Suprapubic skin (tissue), 4 donors: ENCODE measurements around the gene SYPL1.

Source experiments
- CTCF ChIP-seq, 2 donors: fragments of 200-600 bp in 1 of 2; fragments of 450-650 bp in 1 of 2; sonication (generic) in 1 of 2; IDR thresholded peaks; one replicate each; pipeline ENCODE4 v1.5.1; 2016 to 2019; ENCODE audit warnings: antibody characterized with exemption in 2 of 2, mild to moderate bottlenecking in 1 of 2, moderate library complexity in 1 of 2
- EP300 ChIP-seq: sonication (generic); formaldehyde crosslinking; IDR thresholded peaks from one replicate; pipeline ENCODE4 v1.6.1; 2017; ENCODE audit warnings: antibody characterized with exemption
- POLR2A ChIP-seq, 2 donors: fragments of 450-650 bp; IDR thresholded peaks; one replicate each; pipeline ENCODE4 v1.6.1; 2017; ENCODE audit warnings: antibody characterized with exemption in 2 of 2, mild to moderate bottlenecking in 2 of 2, moderate library complexity in 2 of 2
- POLR2AphosphoS5 ChIP-seq, 3 donors: sonication (generic); formaldehyde crosslinking; IDR thresholded peaks; one replicate each; pipeline ENCODE4 v1.6.1; 2017; ENCODE audit warnings: antibody characterized with exemption in 3 of 3

DNA sequence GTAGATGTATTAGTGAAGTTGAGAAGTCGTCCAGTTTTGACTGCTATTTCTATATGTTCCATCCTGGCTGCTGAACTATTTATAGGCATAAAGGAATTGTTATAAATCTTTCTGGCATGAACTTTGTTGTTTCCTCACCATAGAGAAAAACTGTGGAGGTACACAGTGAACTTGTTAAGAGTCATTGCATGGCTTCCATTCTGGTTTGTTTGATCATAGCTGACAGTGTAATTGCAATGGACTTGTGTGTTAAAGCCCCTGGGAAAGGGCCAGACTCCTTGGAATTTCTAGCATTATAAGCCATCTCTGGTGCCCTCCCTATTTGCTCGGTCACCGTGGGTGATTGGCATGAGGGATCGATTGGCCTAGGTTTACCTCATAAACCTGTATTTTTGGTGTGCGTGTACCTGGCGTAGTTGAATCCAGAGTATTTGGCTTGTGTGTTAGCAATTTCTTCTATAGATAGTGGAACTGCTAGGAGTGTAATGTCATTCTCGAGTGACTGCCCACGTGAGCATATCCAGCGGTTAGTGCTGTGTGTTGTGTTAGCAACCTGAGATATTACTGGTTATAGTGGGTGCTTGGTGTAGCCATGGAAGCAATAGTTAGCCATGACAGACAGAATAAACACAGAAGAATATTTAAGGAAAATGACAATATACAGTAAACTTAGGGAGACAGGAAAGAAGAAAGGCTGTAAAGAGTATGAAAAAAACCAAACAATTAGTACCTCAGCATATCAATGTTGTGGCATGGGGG, 5.9 kb upstream of the SYPL1 start:
- TF ChIP-seq CTCF (IDR thresholded peaks at IDR 0.05) (no peak), POLR2AphosphoS5 (IDR thresholded peaks at IDR 0.05) (no peak), POLR2A (IDR thresholded peaks at IDR 0.05) (no peak), EP300 (no peak)
